H9 (cell line): Measurements from ENCODE around the gene ARCN1. TPM values are rescaled to one million over a fixed set of nuclear protein-coding genes. Genes with fewer than 3 reads are reported as not detected.

Experiments used
- DNase-seq: peaks from one replicate; pipeline ENCODE4 v3.0.0-alpha.2; 2017
- H2AFZ ChIP-seq: one replicate; pipeline ENCODE4 v1.6.1; 2013; ENCODE audit warnings: mild to moderate bottlenecking, low read length, control low read depth, moderate library complexity
- H2AK5ac ChIP-seq: 2 replicates; pipeline ENCODE4 v1.6.1; 2013; ENCODE audit warnings: low read length, control low read depth, mixed read lengths; ENCODE audit not compliant: insufficient read length
- H2BK120ac ChIP-seq: one replicate; pipeline ENCODE4 v1.6.1; 2013; ENCODE audit warnings: low read depth, mild to moderate bottlenecking, low read length, control low read depth, inconsistent platforms; ENCODE audit not compliant: poor library complexity, severe bottlenecking
- H2BK12ac ChIP-seq: 2 replicates; pipeline ENCODE4 v1.6.1; 2013; ENCODE audit warnings: low read length, control low read depth, mixed read lengths, low read depth; ENCODE audit not compliant: insufficient read length
- H2BK15ac ChIP-seq: 2 replicates; pipeline ENCODE4 v1.6.1; 2013; ENCODE audit warnings: low read depth, low read length, control low read depth
- H2BK20ac ChIP-seq: one replicate; pipeline ENCODE4 v1.6.1; 2013; ENCODE audit warnings: low read depth, mild to moderate bottlenecking, low read length, control low read depth, inconsistent platforms; ENCODE audit not compliant: poor library complexity, severe bottlenecking
- H2BK5ac ChIP-seq: 2 replicates; pipeline ENCODE4 v1.6.1; 2013; ENCODE audit warnings: low read length, control low read depth, mixed read lengths; ENCODE audit not compliant: insufficient read length
- H3K14ac ChIP-seq: 2 replicates; pipeline ENCODE4 v1.6.1; 2013; ENCODE audit warnings: low read length, control low read depth; ENCODE audit not compliant: insufficient read depth
- H3K18ac ChIP-seq: 2 replicates; pipeline ENCODE4 v1.6.1; 2013; ENCODE audit warnings: low read depth, mild to moderate bottlenecking, mixed read lengths, low read length, control low read depth; ENCODE audit not compliant: insufficient read length
- H3K23ac ChIP-seq: 2 replicates; pipeline ENCODE4 v1.6.1; 2013; ENCODE audit warnings: low read length, control low read depth, mixed read lengths, low read depth; ENCODE audit not compliant: insufficient read length
- H3K23me2 ChIP-seq: 2 replicates; pipeline ENCODE4 v1.6.1; 2013; ENCODE audit warnings: low read depth, mild to moderate bottlenecking, mixed read lengths, low read length, control low read depth; ENCODE audit not compliant: insufficient read length, poor library complexity, severe bottlenecking
- H3K27ac ChIP-seq: 2 replicates; pipeline ENCODE4 v1.5.1; 2013; ENCODE audit warnings: low read length, control low read depth, mixed read lengths, low read depth; ENCODE audit not compliant: insufficient read length
- H3K27me3 ChIP-seq: 2 replicates; pipeline ENCODE4 v1.6.1; 2013; ENCODE audit warnings: low read length, control low read depth, inconsistent platforms; ENCODE audit not compliant: insufficient read depth
- H3K4ac ChIP-seq: 2 replicates; pipeline ENCODE4 v1.6.1; 2013; ENCODE audit warnings: low read depth, mild to moderate bottlenecking, control low read depth, inconsistent platforms, low read length, moderate library complexity
- H3K4me1 ChIP-seq: 2 replicates; pipeline ENCODE4 v1.6.1; 2013; ENCODE audit warnings: low read length, control low read depth, inconsistent platforms; ENCODE audit not compliant: insufficient read depth
- H3K4me2 ChIP-seq: 2 replicates; pipeline ENCODE4 v1.6.1; 2013; ENCODE audit warnings: low read length, control low read depth, mixed read lengths; ENCODE audit not compliant: insufficient read length, insufficient read depth
- H3K56ac ChIP-seq: 2 replicates; pipeline ENCODE4 v1.6.1; 2013; ENCODE audit warnings: low read depth, mild to moderate bottlenecking, mixed read lengths, low read length, control low read depth; ENCODE audit not compliant: insufficient read length
- H3K79me1 ChIP-seq: 2 replicates; pipeline ENCODE4 v1.6.1; 2013; ENCODE audit warnings: low read depth, mild to moderate bottlenecking, moderate library complexity, low read length, control low read depth, inconsistent platforms; ENCODE audit not compliant: insufficient read depth, poor library complexity, severe bottlenecking
- H3K79me2 ChIP-seq: 2 replicates; pipeline ENCODE4 v1.6.1; 2013; ENCODE audit warnings: low read length, control low read depth, inconsistent platforms; ENCODE audit not compliant: insufficient read depth
- H3K9ac ChIP-seq: 2 replicates; pipeline ENCODE4 v1.6.1; 2013; ENCODE audit warnings: low read length, control low read depth, mixed read lengths; ENCODE audit not compliant: insufficient read length; ENCODE audit errors: extremely low read depth
- H3K9me3 ChIP-seq: one replicate; pipeline ENCODE4 v1.6.1; 2013; ENCODE audit warnings: low read depth, low read length, inconsistent platforms; ENCODE audit not compliant: control insufficient read depth
- H3T11ph ChIP-seq: one replicate; pipeline ENCODE4 v1.6.1; 2013; ENCODE audit warnings: mild to moderate bottlenecking, low read length, control low read depth, inconsistent platforms
- H4K20me1 ChIP-seq: one replicate; pipeline ENCODE4 v1.6.1; 2013; ENCODE audit not compliant: control insufficient read depth, insufficient read length, insufficient read depth
- H4K5ac ChIP-seq: 2 replicates; pipeline ENCODE4 v1.6.1; 2013; ENCODE audit warnings: low read depth, mild to moderate bottlenecking, mixed read lengths, low read length, control low read depth; ENCODE audit not compliant: insufficient read length
- H4K8ac ChIP-seq: replicated peaks from 2 replicates; pipeline ENCODE4 v1.6.1; 2013; ENCODE audit warnings: low read length, control low read depth, mixed read lengths, low read depth; ENCODE audit not compliant: insufficient read length
- H4K91ac ChIP-seq: 2 replicates; pipeline ENCODE4 v1.6.1; 2013; ENCODE audit warnings: low read depth, mild to moderate bottlenecking, moderate library complexity, mixed read lengths, low read length, control low read depth; ENCODE audit not compliant: insufficient read length
- H3K27ac Mint-ChIP-seq, 3 experiments: 2 replicates in 2 of 3; 3 replicates in 1 of 3; pipeline ENCODE4 v1.8.0; 2020 to 2021; ENCODE audit warnings: mixed read lengths in 3 of 3, mild to moderate bottlenecking in 1 of 3, moderate library complexity in 1 of 3
- H3K27me3 Mint-ChIP-seq: 2 replicates; pipeline ENCODE4 v1.8.0; 2021; ENCODE audit warnings: low read depth, mild to moderate bottlenecking, moderate library complexity, mixed read lengths
- H3K36me3 Mint-ChIP-seq, 3 experiments: 2 replicates in 2 of 3; 3 replicates in 1 of 3; pipeline ENCODE4 v1.8.0; 2020 to 2021; ENCODE audit warnings: low read depth in 3 of 3, mixed read lengths in 3 of 3; ENCODE audit not compliant: insufficient read depth in 1 of 3
- H3K4me1 Mint-ChIP-seq, 2 experiments: 2 replicates each; pipeline ENCODE4 v1.8.0; 2020; ENCODE audit warnings: mixed read lengths in 2 of 2
- H3K4me3 Mint-ChIP-seq, 2 experiments: 2 replicates in 1 of 2; 3 replicates in 1 of 2; pipeline ENCODE4 v1.8.0; 2020 to 2021; ENCODE audit warnings: mild to moderate bottlenecking in 2 of 2, mixed read lengths in 2 of 2, moderate library complexity in 1 of 2
- H3K9me3 Mint-ChIP-seq, 2 experiments: 2 replicates in 1 of 2; 3 replicates in 1 of 2; pipeline ENCODE4 v1.8.0; 2020; ENCODE audit warnings: mild to moderate bottlenecking in 2 of 2, mixed read lengths in 2 of 2, moderate library complexity in 1 of 2
- CTCF ChIP-seq: fragments of 200-600 bp; sonication (generic); conservative IDR thresholded peaks from 3 replicates; pipeline ENCODE4 v1.8.0; 2021; ENCODE audit warnings: antibody characterized with exemption, mild to moderate bottlenecking
- WGBS: extraction: QIAGEN DNeasy Blood & Tissue Kit; methylation state at CpG from one replicate; pipeline ENCODE4 v1.1.7; 2013; ENCODE audit warnings: missing lambda C conversion rate, low lambda C conversion rate, mixed read lengths; ENCODE audit not compliant: insufficient read length; ENCODE audit errors: extremely low coverage; 5-methylcytosine and 5-hydroxymethylcytosine counted together
- total RNA-seq: library from RNA; stranded (reverse); gene quantifications from 2 replicates; pipeline ENCODE4 v1.2.1, GENCODE V29; 2021

ARCN1 gene
- total RNA-seq, 1 experiment from 2014 or later = 152 TPM

DNA sequence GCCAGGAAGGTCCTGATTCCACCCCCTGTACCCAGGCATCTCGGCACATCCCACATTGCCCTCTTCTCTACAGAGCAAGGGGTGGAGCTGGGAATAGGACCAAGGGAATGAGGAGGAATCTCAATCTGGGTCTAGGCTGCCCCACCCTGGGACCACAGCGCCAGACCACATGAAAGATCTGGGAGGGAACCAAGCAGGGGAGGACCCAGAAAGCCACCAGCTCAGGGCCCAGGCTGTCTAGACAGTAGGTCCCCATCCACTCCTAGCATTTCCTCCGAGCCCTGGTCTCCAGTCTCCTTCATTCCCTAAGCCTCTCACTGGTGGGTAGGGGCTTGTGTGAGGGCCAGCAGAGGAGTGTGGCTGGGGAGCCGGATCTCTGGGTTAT is 46.8 kb downstream of the ARCN1 start:
- H3K9ac ChIP-seq = no peak overlapping the region
- no peak overlapping the region for H2BK20ac ChIP-seq
- H3K79me1 ChIP-seq = no peaks in the 10 kb centered on the region
- Mint-ChIP-seq H3K9me3 (no peaks in the 10 kb centered on the region), H3K36me3 (peaks cover 2 to 6% (median 4%) of the 10 kb centered on the region in 3 experiments; a peak in 6 of 7 replicates), H3K4me1 (peaks cover 78 to 81% of the 10 kb centered on the region in 2 experiments), H3K4me3 (no peak overlapping the region), H3K27me3 (peaks cover 4% of the 10 kb centered on the region; the same call in 1 of the 2 replicates), H3K27ac (no peak overlapping the region)
- WGBS = no CpG with 5 or more reads among the region's 4 CpGs
- no peak overlapping the region for H2BK12ac ChIP-seq
- no peak overlapping the region for H2BK15ac ChIP-seq
- no peak overlapping the region for H3K27ac ChIP-seq
- H4K8ac ChIP-seq = no peak overlapping the region
- H2AFZ ChIP-seq = no peak overlapping the region
- H4K91ac ChIP-seq = no peak overlapping the region
- H3K9me3 ChIP-seq = no peaks in the 10 kb centered on the region
- DNase-seq = no peak
- no peak overlapping the region for H3K4me2 ChIP-seq
- no peak overlapping the region for H4K5ac ChIP-seq
- H3K4me1 ChIP-seq = peaks cover 10% of the 10 kb centered on the region; the same call in 1 of the 2 replicates
- no peak overlapping the region for H3T11ph ChIP-seq
- H3K23me2 ChIP-seq = peaks cover 9% of the 10 kb centered on the region
- no peak overlapping the region for H3K4ac ChIP-seq
- H2BK120ac ChIP-seq = no peak overlapping the region
- H2AK5ac ChIP-seq = no peak overlapping the region
- H3K79me2 ChIP-seq = no peaks in the 10 kb centered on the region; the same call in 1 of the 2 replicates
- no peak overlapping the region for H3K18ac ChIP-seq
- no peak overlapping the region for H2BK5ac ChIP-seq
- H3K14ac ChIP-seq = no peak overlapping the region
- no peaks in the 10 kb centered on the region; the same call in 1 of the 2 replicates for H3K27me3 ChIP-seq
- H4K20me1 ChIP-seq = no peaks in the 10 kb centered on the region
- no peak overlapping the region for H3K56ac ChIP-seq
- H3K23ac ChIP-seq = no peak overlapping the region
- no peak for TF ChIP-seq CTCF
